Measurements from ENCODE around the gene CRYBB3. TPM values are rescaled to one million over a fixed set of nuclear protein-coding genes. Genes with fewer than 3 reads are reported as not detected.

The CRYBB3 gene
- total RNA-seq, 1 experiment from 2014 or later, result 0.39 TPM

DNA sequence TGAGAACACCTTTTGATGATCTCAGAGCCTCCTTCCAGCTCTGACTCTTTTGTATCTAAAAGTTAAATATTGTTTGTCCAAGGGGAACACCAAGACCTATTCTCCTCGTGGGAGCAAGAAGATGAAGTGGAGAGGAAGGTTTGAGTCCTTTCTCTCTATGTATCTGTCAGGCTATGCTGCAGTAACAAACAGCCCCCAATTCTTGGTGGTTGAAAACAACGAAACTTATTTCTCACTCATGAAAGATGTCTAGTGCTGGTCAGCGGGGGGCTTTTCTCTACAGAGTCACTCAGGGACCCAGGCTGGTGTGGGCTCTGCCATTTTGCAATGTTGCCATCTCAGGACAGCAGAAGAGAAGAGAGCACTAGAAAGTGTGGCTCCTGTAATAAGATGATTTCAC is 13.6 kb downstream of the CRYBB3 start:
- no peak overlapping the region for H2BK5ac ChIP-seq (ENCODE audit: insufficient read length, low read length)
- no peak overlapping the region for H3K4me2 ChIP-seq (ENCODE audit: insufficient read depth, insufficient read length, low read length)
- no peak overlapping the region for H4K91ac ChIP-seq (ENCODE audit: insufficient read length, low read depth, low read length)
- H3K27me3 Mint-ChIP-seq (ENCODE audit: low read depth), result peaks cover 16% of the 10 kb centered on the region
- H3K9ac ChIP-seq (ENCODE audit: extremely low read depth, insufficient read length, low read length), result no peak overlapping the region
- H3K4me1 ChIP-seq (ENCODE audit: insufficient read depth, low read length), result no peaks in the 10 kb centered on the region
- no peak overlapping the region for H3K4ac ChIP-seq (ENCODE audit: low read depth, low read length)
- H3K36me3 Mint-ChIP-seq (ENCODE audit: insufficient read depth in 1 of 3, low read depth in 3 of 3), result peaks cover 5 to 9% (median 5%) of the 10 kb centered on the region in 3 experiments; a peak in 6 of 7 replicates
- no peak overlapping the region for H2AK5ac ChIP-seq (ENCODE audit: insufficient read length, low read length)
- H3K27ac Mint-ChIP-seq, result peak overlapping the region in 1 of 3 experiments; percentile 37; a peak in 1 of 7 replicates
- H3K27me3 ChIP-seq (ENCODE audit: insufficient read depth, low read length), result no peaks in the 10 kb centered on the region
- no peak overlapping the region for H3K18ac ChIP-seq (ENCODE audit: insufficient read length, low read depth, low read length)
- H4K5ac ChIP-seq (ENCODE audit: insufficient read length, low read depth, low read length), result no peak overlapping the region
- no peak overlapping the region for H3K27ac ChIP-seq (ENCODE audit: insufficient read length, low read depth, low read length)
- no peak overlapping the region for H3K56ac ChIP-seq (ENCODE audit: insufficient read length, low read depth, low read length)
- no peak overlapping the region for H4K8ac ChIP-seq (replicated peaks; ENCODE audit: insufficient read length, low read depth, low read length)
- no peaks in the 10 kb centered on the region for H3K9me3 ChIP-seq (ENCODE audit: control insufficient read depth, low read depth, low read length)
- H2BK15ac ChIP-seq (ENCODE audit: low read depth, low read length), result no peak overlapping the region
- H3K9me3 Mint-ChIP-seq, result peaks cover 15 to 16% of the 10 kb centered on the region in 2 experiments; a peak in 4 of 5 replicates
- no peak overlapping the region for H3T11ph ChIP-seq (ENCODE audit: low read length)
- no peak overlapping the region for H2BK120ac ChIP-seq (ENCODE audit: low read depth, low read length, poor library complexity, severe bottlenecking)
- H3K4me1 Mint-ChIP-seq, result no peaks in the 10 kb centered on the region; a peak in 1 of 4 replicates
- no peak overlapping the region for H3K14ac ChIP-seq (ENCODE audit: insufficient read depth, low read length)
- H3K23me2 ChIP-seq (ENCODE audit: insufficient read length, low read depth, low read length, poor library complexity, severe bottlenecking), result no peaks in the 10 kb centered on the region
- DNase-seq, result no peak
- no peaks in the 10 kb centered on the region for H3K79me2 ChIP-seq (ENCODE audit: insufficient read depth, low read length)
- TF ChIP-seq, protein P1, sequence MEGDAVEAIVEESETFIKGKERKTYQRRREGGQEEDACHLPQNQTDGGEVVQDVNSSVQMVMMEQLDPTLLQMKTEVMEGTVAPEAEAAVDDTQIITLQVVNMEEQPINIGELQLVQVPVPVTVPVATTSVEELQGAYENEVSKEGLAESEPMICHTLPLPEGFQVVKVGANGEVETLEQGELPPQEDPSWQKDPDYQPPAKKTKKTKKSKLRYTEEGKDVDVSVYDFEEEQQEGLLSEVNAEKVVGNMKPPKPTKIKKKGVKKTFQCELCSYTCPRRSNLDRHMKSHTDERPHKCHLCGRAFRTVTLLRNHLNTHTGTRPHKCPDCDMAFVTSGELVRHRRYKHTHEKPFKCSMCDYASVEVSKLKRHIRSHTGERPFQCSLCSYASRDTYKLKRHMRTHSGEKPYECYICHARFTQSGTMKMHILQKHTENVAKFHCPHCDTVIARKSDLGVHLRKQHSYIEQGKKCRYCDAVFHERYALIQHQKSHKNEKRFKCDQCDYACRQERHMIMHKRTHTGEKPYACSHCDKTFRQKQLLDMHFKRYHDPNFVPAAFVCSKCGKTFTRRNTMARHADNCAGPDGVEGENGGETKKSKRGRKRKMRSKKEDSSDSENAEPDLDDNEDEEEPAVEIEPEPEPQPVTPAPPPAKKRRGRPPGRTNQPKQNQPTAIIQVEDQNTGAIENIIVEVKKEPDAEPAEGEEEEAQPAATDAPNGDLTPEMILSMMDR (conservative IDR thresholded peaks at IDR 0.05), result no peak
- no peaks in the 10 kb centered on the region for H3K79me1 ChIP-seq (ENCODE audit: insufficient read depth, low read depth, low read length, poor library complexity, severe bottlenecking)
- H4K20me1 ChIP-seq (ENCODE audit: control insufficient read depth, insufficient read depth, insufficient read length), result no peaks in the 10 kb centered on the region
- no peak overlapping the region for H3K4me3 Mint-ChIP-seq
- H2BK20ac ChIP-seq (ENCODE audit: low read depth, low read length, poor library complexity, severe bottlenecking), result no peak overlapping the region
- no peak overlapping the region for H2BK12ac ChIP-seq (ENCODE audit: insufficient read length, low read depth, low read length)
- H2AFZ ChIP-seq (ENCODE audit: low read length), result no peak overlapping the region
- no CpG with 5 or more reads among the region's 3 CpGs for WGBS (ENCODE audit: extremely low coverage, insufficient read length, low lambda C conversion rate)
- H3K23ac ChIP-seq (ENCODE audit: insufficient read length, low read depth, low read length), result no peak overlapping the region

All from H9 (cell line).